Measurements from ENCODE around the gene SOX30.
"Not testable (repeated sequence)": the region's sequence is repeated elsewhere in the genome, so short reads cannot be mapped to it uniquely, and the experiment has no call there.

SOX30 gene

GRCh38 chr5:157652377-157652692 is at the start of gene SOX30:
Gene SOX30 (minus strand): TSS chr5:157652438. CDS start chr5:157652078, 360 bp downstream.
- POLR2A ChIA-PET (ENCODE audit: low non-redundant PET): no interaction called here
- CTCF ChIA-PET: no interaction called here
- DNase-seq (ENCODE audit: low spot score): no peak
- TF ChIP-seq, protein P1, sequence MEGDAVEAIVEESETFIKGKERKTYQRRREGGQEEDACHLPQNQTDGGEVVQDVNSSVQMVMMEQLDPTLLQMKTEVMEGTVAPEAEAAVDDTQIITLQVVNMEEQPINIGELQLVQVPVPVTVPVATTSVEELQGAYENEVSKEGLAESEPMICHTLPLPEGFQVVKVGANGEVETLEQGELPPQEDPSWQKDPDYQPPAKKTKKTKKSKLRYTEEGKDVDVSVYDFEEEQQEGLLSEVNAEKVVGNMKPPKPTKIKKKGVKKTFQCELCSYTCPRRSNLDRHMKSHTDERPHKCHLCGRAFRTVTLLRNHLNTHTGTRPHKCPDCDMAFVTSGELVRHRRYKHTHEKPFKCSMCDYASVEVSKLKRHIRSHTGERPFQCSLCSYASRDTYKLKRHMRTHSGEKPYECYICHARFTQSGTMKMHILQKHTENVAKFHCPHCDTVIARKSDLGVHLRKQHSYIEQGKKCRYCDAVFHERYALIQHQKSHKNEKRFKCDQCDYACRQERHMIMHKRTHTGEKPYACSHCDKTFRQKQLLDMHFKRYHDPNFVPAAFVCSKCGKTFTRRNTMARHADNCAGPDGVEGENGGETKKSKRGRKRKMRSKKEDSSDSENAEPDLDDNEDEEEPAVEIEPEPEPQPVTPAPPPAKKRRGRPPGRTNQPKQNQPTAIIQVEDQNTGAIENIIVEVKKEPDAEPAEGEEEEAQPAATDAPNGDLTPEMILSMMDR (conservative IDR thresholded peaks at IDR 0.05; ENCODE audit: low read depth): no peak
- H3K27ac ChIP-seq: no peak within 1 kb of the TSS

DNA sequence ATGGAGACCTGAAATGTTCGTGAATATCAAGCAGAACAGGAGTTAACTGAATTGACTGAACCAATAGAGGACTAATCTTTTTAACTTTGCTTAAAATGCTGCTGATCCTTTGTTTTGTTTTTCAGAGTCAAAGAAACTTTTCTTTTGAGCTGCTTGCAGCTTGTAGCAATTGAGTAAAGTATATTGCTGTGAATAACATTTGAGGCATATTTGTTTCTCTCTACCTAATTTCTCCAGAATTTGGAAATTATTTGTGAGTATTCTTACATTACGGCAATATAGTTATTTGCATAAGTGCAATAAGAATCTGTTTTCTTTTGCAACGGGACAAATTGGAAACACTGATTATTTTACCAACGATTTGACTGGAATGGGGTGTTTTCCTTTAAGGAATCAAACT is 46.4 kb upstream of the SOX30 start:
- H3K27ac ChIP-seq; POLR2A ChIA-PET (ENCODE audit: low non-redundant PET); DNase-seq (ENCODE audit: low spot score); CTCF ChIA-PET: not testable (repeated sequence)

- not testable (repeated sequence) for H3K27ac ChIP-seq; DNase-seq (ENCODE audit: low spot score)
- POLR2A ChIA-PET (ENCODE audit: low non-redundant PET): interaction anchor here (0.7 kb wide), 1 partner anchor 88 kb away, joined by 3 read pairs; no protein-coding TSS in a partner anchor
- CTCF ChIA-PET: interaction anchor here (0.6 to 0.9 kb wide), 2 partner anchors 27 to 142 kb away, joined by 3 to 4 read pairs; no protein-coding TSS in a partner anchor
Measured at GRCh38 chr5:157696154-157696553, 43.9 kb upstream of the SOX30 start.

- POLR2A ChIA-PET (ENCODE audit: low non-redundant PET); CTCF ChIA-PET; H3K27ac ChIP-seq; DNase-seq (ENCODE audit: low spot score): not testable (repeated sequence)
Measured at GRCh38 chr5:157693816-157694215, 41.6 kb upstream of the SOX30 start.

DNA sequence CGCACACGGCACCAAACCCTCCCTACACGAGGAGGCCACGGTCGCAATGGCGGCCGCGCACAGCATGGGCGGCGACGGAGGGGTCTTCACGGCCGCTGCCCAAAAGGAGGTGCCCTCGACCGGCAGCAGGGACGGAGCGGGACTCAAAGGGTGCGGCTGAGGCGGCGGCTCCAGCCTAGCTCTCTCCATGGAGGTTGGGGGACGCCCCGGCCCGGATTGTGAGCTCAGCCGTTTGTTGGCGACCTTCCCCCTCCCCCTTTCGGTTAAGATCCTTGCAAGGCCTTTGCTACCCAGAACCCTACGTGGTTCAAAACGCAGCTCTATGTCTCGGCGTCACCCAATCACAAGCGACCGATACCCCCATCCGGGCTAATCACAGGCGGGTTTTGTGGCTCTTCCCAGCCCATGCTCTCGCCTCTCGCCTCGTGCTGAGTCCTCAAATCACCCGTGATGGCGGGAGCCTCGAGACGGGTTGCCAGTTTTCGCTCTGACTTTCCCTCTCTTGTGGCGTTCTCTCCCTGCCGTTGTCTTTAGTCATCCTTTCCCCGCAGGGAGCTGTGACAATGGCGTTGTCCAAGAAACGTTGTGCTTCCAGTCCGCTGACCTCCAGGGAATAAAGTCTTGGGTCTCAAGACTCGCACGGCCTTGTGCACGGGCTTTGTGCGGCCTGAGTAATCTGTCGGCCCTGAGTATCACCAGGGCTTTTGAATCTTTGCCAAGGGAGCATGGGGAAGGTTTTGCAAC is 38.6 kb upstream of the SOX30 start:
- no peak overlapping the region for H3K27ac ChIP-seq
- DNase-seq (ENCODE audit: low spot score): no peak
- TF ChIP-seq, protein P1 (conservative IDR thresholded peaks at IDR 0.05; ENCODE audit: low read depth): no peak
- POLR2A ChIA-PET (ENCODE audit: low non-redundant PET): no interaction called here
- CTCF ChIA-PET: interaction anchor here (0.5 to 0.9 kb wide), 6 partner anchors 9 to 191 kb away, joined by 3 to 4 read pairs (median 3); partner anchors contain the start of gene LSM11

DNA sequence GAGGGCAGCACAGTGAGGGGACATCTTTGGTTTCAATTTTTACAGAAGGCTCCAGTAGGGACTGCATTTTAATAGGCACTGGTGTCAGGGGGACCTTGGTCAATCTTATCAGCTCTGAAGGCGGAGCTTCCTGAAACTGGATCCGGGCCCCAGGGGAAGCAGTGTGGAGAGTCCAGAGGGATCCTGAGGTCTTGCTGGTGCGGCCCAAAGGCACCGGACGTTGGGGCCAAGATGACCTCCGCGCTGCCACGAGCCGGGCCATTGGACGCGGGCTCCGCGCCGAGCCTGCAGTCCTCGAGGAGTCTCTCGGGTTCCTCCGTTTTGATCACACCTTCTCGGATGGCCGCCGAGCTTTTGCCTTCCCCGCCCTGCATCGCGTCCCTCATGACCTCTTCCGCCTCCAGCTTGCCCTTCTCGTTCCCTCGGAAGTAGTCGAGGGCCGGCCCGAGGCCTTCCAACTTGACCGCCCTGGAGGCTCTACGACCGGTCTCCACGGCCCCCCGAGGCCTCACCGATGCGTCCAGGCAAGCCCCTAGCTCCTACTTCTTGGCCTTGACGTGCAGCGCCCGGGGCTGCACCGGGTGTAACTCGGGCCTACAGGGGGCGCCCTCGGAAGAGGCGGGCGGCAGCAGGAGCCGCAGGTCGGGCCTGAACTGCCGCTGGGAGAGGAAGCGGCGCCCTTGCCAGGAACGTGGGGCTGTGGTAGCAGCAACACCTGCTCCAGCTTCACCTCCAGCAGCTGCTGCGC is 37.9 kb upstream of the SOX30 start:
- TF ChIP-seq, protein P1 (conservative IDR thresholded peaks at IDR 0.05; ENCODE audit: low read depth): no peak; the same call in 1 of the 2 replicates
- ChIA-PET CTCF (interaction anchor here (0.5 to 0.7 kb wide), 4 partner anchors 10 to 1231 kb away, joined by 3 read pairs; no protein-coding TSS in a partner anchor), POLR2A (ENCODE audit: low non-redundant PET) (no interaction called here)
- H3K27ac ChIP-seq: no peak overlapping the region
- no peak for DNase-seq (ENCODE audit: low spot score)

- H3K27ac ChIP-seq: no peak overlapping the region
- POLR2A ChIA-PET (ENCODE audit: low non-redundant PET): no interaction called here
- CTCF ChIA-PET: no interaction called here
- DNase-seq (ENCODE audit: low spot score): no peak
- TF ChIP-seq, protein P1 (conservative IDR thresholded peaks at IDR 0.05; ENCODE audit: low read depth): no peak
Measured at GRCh38 chr5:157687198-157687554, 34.9 kb upstream of the SOX30 start.

DNA sequence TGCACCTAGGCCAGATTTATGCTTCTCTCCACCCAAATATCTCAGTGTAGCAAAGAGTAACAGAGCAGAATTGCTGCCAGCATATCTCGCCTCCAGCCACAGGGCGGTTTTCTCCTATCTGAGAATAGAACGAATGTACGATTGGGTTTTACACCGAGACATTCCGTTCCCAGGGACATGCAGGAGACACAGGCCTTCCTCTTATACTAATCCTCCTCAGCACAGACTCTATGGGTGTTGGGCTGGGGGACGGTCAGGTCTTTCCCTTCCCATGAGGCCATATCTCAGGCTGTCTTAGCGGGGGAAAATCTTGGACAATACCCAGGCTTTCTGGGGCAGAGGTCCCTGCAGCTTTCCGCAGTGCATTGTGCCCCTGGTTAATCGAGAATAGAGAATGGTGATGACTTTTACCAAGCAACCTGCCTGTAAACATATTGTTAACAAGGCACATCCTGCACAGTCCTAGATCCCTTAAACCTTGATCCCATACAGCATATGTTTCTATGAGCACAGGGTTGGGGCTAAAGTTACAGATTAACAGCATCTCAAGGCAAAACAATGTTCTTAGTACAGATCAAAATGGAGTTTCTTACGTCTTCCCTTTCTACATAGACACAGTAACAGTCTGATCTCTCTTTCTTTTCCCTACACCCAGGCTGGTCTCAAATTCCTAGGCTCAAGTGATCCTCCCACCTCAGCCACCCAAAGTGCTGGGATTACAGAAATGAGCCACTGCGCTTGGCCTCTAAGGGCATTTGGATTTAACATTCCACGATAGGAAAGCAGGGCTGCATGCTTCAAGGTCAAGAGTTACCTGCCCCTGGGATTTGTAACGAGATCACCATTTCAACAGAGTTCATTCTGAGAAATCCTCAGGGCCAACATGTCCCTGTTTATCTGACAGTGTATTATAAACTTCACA is 34.3 kb upstream of the SOX30 start:
- H3K27ac ChIP-seq; CTCF ChIA-PET; DNase-seq (ENCODE audit: low spot score); POLR2A ChIA-PET (ENCODE audit: low non-redundant PET): not testable (repeated sequence)
